HG03575 (cell line): Measurements from ENCODE around the gene ST6GALNAC3.

Source experiments
- ATAC-seq: cut with Tn5 transposase; IDR thresholded peaks from one replicate; pipeline ENCODE4 v1.9.1; 2021; ENCODE audit not compliant: unreplicated experiment, insufficient number of reproducible peaks, low FRiP score; ENCODE audit errors: extremely low read depth

Gene ST6GALNAC3

DNA sequence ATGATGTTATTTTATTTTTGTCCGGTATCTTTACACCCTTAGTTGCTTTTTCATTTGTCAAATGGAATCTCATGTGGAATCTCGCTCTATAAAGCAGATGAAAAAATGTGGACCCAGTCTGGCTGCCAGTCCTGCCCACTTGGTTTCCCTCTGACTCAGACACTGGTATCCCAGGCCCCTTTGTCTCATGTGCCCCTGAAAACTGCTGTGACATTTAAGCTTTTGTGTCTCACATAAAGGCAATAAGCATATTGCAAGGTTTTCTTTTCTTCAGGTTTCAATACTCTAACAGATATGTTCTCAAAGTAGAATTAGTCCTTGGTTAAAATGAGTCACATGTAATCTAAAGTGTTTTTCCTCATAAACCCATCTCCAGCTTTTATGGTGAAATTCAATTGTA is 183.3 kb downstream of the ST6GALNAC3 start:
- ATAC-seq: no peak

- ATAC-seq: no peak
Measured at GRCh38 chr1:76259270-76259669, 184.7 kb downstream of the ST6GALNAC3 start.

DNA sequence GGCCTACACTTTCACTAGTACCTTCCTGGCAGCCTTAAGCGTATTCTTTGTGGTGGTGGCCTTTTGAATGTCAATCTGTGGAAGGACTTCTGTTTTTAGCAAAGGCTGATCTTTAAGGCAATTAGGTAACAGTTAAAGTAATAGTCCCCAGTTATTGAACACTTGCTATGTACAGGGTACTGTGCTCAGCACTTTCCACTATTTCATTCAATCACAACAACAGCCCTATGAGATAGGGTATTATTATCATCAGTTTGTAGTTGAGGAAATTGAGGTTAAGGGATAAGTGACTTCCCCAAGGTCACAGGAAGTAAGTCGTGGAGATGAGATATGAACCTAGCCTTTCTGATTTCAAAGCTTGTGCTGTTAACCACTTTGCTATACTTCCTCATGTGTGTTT is 185.7 kb downstream of the ST6GALNAC3 start:
- ATAC-seq: no peak

DNA sequence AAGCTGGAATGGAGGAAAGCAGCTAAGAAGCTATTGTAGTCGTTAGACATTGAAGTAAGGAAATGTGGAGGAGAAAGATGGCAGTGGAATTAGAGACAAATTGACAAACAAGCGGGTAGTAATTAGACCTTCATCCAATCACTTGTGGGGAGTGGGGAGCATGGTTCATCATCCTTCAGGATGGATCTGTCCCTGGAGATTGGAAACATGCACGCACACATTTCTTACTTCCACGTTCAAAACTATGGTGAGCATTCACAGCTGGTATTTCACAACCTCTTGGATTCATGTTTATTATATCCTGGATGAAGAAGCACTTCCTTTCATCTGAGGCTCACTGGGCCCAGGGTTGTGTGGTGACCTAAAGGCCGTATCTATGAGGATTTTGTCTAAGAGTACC is 188.1 kb downstream of the ST6GALNAC3 start:
- ATAC-seq: no peak

DNA sequence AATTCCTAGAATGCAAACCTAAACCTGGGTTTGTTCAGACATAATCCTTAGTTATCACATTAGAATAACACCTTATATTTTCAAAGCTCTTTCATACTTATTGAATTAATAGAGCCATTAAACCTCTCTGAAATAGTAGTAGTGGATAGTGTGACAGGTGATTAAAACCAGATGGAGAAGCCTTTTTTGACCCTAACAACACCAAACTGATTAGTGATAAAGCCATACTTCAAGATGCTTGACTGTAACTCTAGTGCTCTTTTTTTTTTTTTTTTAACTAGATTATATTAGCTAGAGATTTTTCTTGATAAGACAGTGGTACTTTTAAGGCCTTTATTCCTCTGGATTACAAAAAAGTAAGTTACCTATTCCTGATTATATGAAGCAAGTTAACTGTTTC is 190.1 kb downstream of the ST6GALNAC3 start:
- ATAC-seq: no peak

DNA sequence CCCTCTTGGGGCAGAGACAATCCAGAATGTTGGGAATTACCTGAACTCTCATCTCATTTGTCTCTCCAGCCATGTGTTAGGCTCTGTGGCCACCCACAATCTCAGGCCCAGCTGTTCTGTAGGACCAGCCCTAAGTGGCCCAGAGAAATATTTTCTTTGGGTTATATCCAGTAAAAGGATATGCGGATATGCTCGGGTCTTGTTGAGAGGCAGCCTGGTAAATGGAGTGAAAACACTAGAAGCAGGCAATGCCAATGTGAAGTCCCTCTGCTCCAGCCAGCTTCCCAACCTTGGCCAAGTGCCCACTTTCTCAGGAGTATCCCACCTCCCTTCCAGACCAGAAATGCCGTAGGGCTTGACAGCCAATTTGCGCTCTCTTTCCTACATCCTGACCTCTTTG is 192.2 kb downstream of the ST6GALNAC3 start:
- ATAC-seq: no peak

- no peak for ATAC-seq
Measured at GRCh38 chr1:76267631-76268030, 193.1 kb downstream of the ST6GALNAC3 start.

DNA sequence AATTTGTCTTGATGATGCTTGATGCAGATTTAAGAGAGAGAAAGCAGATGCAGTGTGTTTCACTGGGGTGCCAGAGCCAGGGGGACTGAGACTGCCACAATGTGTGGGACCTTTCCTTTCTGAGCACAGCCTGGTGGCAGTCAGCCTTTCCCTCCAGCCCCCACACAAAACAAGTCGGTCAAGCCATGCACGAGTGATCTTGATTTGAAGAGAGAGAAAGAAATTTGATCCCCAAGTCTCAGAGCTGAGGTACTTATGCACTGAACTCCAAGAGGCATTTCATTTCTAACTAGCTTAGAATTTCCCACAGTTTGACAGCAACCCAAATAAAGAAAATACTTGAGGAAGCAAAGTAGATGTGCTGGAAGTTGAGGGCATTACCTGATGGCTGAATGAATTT is 193.8 kb downstream of the ST6GALNAC3 start:
- no peak for ATAC-seq

DNA sequence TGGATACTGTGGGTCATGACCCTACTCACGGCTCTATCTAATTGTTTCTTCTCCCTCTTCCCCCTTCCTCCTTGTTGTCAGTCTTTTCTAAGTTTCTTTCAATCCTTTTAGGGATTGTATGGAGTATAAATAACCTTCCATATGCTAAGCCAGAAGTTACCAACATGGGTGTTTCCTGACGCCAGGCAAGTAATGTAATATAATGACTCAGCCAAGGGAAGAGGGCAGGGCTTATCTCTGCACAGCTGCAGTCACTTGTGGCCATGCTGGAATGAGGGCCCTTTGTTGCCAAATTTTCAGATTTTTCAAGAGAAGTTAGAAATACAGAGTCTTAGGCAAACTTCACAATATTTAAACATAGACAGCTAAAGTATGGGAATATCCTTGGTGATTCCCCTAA is 194.6 kb downstream of the ST6GALNAC3 start:
- no peak for ATAC-seq

GRCh38 chr1:76274302-76274701 is 199.8 kb downstream of the ST6GALNAC3 start:
- no peak for ATAC-seq

- ATAC-seq: no peak
Measured at GRCh38 chr1:76274718-76275117, 200.2 kb downstream of the ST6GALNAC3 start.

DNA sequence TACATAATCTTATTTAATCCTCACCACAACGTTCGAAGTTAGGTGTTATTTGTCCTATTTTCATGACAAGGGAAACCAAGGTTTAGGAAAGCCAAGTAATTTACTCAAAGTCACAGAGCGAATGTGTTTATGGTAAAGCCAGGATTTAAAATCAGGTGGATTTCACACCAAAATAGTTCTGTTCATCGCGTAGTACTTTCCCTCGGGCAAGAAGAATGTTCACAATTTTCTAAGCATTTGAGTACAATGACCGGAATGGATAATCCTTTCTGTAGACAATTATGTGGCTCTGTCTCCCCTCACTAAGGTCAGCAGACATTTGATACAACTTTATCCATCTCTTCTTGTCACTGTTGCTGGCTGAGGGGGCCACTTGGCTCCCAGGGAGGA is 204.2 kb downstream of the ST6GALNAC3 start:
- no peak for ATAC-seq

- ATAC-seq: no peak
Measured at GRCh38 chr1:76279101-76279748, 204.7 kb downstream of the ST6GALNAC3 start.

DNA sequence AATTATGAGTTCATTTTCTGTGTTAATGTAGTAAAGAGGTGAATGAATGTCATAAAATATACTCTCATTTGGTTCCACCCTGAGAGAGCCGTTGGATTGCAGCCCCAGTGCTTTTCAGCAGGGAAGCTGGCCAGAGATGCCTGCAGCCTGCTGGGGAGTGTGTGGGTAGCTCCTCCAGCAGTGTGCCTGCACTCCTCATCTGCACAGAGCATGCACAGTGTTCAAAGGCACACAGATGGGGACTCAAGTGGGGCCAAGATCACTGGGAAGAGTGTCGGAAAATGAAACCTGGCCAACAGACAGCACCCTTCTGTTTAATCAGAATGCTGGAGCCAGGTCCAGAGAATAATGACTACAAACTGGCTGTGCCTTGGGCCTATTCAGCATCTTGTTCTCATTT is 206.8 kb downstream of the ST6GALNAC3 start:
- ATAC-seq: no peak

GRCh38 chr1:76284842-76285241 is 210.3 kb downstream of the ST6GALNAC3 start:
- no peak for ATAC-seq

- no peak for ATAC-seq
Measured at GRCh38 chr1:76285578-76286135, 211.1 kb downstream of the ST6GALNAC3 start.

DNA sequence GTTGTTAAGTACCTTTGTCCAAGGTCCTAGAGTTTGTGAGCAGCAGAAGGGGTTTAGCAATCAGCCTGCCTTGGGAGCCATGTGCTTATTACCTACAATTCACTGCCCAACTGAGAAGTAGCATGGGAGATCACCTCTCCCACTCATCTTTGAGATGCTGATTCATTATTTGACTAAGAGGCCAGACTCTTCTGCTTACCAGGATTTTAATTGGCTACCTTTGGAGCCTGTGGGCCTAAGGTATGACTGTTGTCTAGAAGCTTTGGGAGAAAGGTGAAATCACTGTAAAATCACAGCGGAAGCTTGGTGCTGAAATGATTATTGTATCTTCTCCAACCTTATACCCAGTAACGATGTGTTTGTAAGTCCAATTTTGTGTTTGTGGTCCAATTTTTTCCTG is 213.4 kb downstream of the ST6GALNAC3 start:
- no peak for ATAC-seq

DNA sequence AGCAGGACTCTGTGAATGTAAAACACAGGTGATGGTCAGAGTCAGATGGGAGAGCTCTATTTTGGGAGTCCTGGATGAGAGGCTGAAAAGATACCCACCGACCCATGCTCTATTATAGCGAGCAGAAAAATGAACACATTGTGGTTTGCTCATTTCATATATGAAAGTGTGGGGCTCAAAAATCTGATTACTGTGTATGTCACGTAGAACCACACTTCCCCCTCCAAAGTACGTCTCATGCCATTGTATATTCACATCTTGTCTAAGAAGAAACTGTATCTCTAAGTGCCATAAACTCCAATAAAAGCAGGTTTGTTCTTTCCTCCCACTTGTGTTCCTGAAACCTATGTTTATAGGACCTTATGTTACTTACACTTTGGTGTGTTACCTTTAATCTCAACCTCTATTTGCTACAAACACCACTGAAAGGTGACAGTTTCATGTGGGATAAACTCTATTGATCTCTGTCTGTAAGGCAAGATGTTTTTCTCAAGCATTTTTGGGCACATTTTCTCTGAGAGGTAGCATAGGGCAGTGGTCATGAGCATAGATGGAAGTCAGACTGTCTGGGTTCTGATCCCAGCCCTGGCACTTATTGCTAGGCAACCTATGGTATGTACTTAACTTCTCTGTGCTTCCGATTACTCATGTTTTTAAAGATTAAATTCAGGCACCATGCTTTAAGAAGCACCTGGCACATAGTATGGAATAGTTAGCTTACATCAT is 214.4 kb downstream of the ST6GALNAC3 start:
- no peak for ATAC-seq

GRCh38 chr1:76289692-76290091 is 215.1 kb downstream of the ST6GALNAC3 start:
- no peak for ATAC-seq

DNA sequence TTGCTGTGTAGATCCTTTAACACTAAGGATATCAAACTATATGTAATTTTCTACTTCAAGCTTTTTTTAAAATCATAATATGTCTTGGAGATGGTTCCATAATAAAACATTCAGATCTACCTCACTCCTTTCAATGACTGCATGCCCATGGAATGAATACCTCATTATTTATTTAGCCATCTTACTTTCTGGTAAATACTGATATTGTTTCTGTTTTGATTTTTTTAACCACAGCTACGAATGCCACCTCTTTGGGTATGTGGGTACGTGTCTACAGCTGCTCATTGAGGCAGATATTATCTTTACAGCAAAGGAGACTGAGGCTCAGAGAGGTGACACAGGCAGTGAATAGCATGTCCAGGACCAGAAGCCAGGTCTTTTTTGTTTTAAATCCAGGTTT is 215.7 kb downstream of the ST6GALNAC3 start:
- no peak for ATAC-seq
